ENCODE results near the gene RAMP1. TPM values are rescaled to one million over a fixed set of nuclear protein-coding genes. Genes with fewer than 3 reads are reported as not detected.

The RAMP1 gene
- total RNA-seq, 2 donors from 2014 or later, result 1.6 TPM; not detected in 1

GRCh38 chr2:237885111-237885930 lies 25.9 kb downstream of the RAMP1 start:
- H3K4me3 Mint-ChIP-seq, result no peak overlapping the region
- H3K27me3 Mint-ChIP-seq, result no peaks in the 10 kb centered on the region
- DNase-seq, result no peak
- no peaks in the 10 kb centered on the region for H3K36me3 Mint-ChIP-seq (ENCODE audit: low read depth)
- H3K27ac Mint-ChIP-seq, result no peak overlapping the region
- no peaks in the 10 kb centered on the region for H3K4me1 Mint-ChIP-seq
- no peak for ATAC-seq
- no peaks in the 10 kb centered on the region for H3K9me3 ChIP-seq (ENCODE audit: control insufficient read depth, low read length, poor library complexity, severe bottlenecking)

- no peak overlapping the region for H3K4me3 Mint-ChIP-seq
- DNase-seq (no peak), ATAC-seq (no peak)
- H3K27me3 Mint-ChIP-seq, result no peaks in the 10 kb centered on the region
- no peaks in the 10 kb centered on the region for H3K9me3 ChIP-seq (ENCODE audit: control insufficient read depth, low read length, poor library complexity, severe bottlenecking)
- H3K36me3 Mint-ChIP-seq (ENCODE audit: low read depth), result no peaks in the 10 kb centered on the region
- H3K27ac Mint-ChIP-seq, result no peak overlapping the region
- H3K4me1 Mint-ChIP-seq, result peaks cover 6% of the 10 kb centered on the region
Observed at GRCh38 chr2:237885931-237886684, 26.7 kb downstream of the RAMP1 start.

- H3K9me3 ChIP-seq (ENCODE audit: control insufficient read depth, low read length, poor library complexity, severe bottlenecking), result no peaks in the 10 kb centered on the region
- H3K4me1 Mint-ChIP-seq, result peaks cover 6% of the 10 kb centered on the region
- no peaks in the 10 kb centered on the region for H3K36me3 Mint-ChIP-seq (ENCODE audit: low read depth)
- ATAC-seq (no peak), DNase-seq (no peak)
- no peak overlapping the region for H3K27ac Mint-ChIP-seq
- no peaks in the 10 kb centered on the region for H3K27me3 Mint-ChIP-seq
- no peak overlapping the region for H3K4me3 Mint-ChIP-seq
Observed at GRCh38 chr2:237886685-237887481, 27.5 kb downstream of the RAMP1 start.

GRCh38 chr2:237888389-237888788 lies 29.0 kb downstream of the RAMP1 start:
- Mint-ChIP-seq H3K4me3 (no peak overlapping the region), H3K4me1 (peaks cover 19% of the 10 kb centered on the region), H3K36me3 (ENCODE audit: low read depth) (no peaks in the 10 kb centered on the region), H3K27me3 (no peaks in the 10 kb centered on the region), H3K27ac (no peak overlapping the region)
- no peaks in the 10 kb centered on the region for H3K9me3 ChIP-seq (ENCODE audit: control insufficient read depth, low read length, poor library complexity, severe bottlenecking)
- ATAC-seq (no peak), DNase-seq (no peak)

GRCh38 chr2:237889016-237889415 lies 29.6 kb downstream of the RAMP1 start:
- H3K9me3 ChIP-seq (ENCODE audit: control insufficient read depth, low read length, poor library complexity, severe bottlenecking), result no peaks in the 10 kb centered on the region
- H3K4me1 Mint-ChIP-seq, result peaks cover 21% of the 10 kb centered on the region
- no peak for DNase-seq
- no peaks in the 10 kb centered on the region for H3K36me3 Mint-ChIP-seq (ENCODE audit: low read depth)
- no peak for ATAC-seq
- H3K27me3 Mint-ChIP-seq, result no peaks in the 10 kb centered on the region
- no peak overlapping the region for H3K4me3 Mint-ChIP-seq
- H3K27ac Mint-ChIP-seq, result no peak overlapping the region

GRCh38 chr2:237889811-237890210 lies 30.4 kb downstream of the RAMP1 start:
- no peaks in the 10 kb centered on the region for H3K9me3 ChIP-seq (ENCODE audit: control insufficient read depth, low read length, poor library complexity, severe bottlenecking)
- ATAC-seq (no peak), DNase-seq (no peak)
- H3K4me1 Mint-ChIP-seq, result peaks cover 21% of the 10 kb centered on the region
- H3K27me3 Mint-ChIP-seq, result no peaks in the 10 kb centered on the region
- H3K4me3 Mint-ChIP-seq, result no peak overlapping the region
- H3K27ac Mint-ChIP-seq, result no peak overlapping the region
- H3K36me3 Mint-ChIP-seq (ENCODE audit: low read depth), result no peaks in the 10 kb centered on the region

- H3K36me3 Mint-ChIP-seq (ENCODE audit: low read depth), result no peaks in the 10 kb centered on the region
- H3K27ac Mint-ChIP-seq, result peak overlapping the region; percentile 1
- no peak overlapping the region for H3K4me3 Mint-ChIP-seq
- H3K4me1 Mint-ChIP-seq, result peaks cover 24% of the 10 kb centered on the region
- DNase-seq, result no peak
- H3K27me3 Mint-ChIP-seq, result no peaks in the 10 kb centered on the region
- no peak for ATAC-seq
- no peaks in the 10 kb centered on the region for H3K9me3 ChIP-seq (ENCODE audit: control insufficient read depth, low read length, poor library complexity, severe bottlenecking)
Observed at GRCh38 chr2:237892478-237892877, 33.1 kb downstream of the RAMP1 start.

- DNase-seq, result no peak
- Mint-ChIP-seq H3K36me3 (ENCODE audit: low read depth) (no peaks in the 10 kb centered on the region), H3K27me3 (no peaks in the 10 kb centered on the region), H3K27ac (peak overlapping the region; percentile 27), H3K4me3 (no peak overlapping the region), H3K4me1 (peaks cover 30% of the 10 kb centered on the region)
- no peak for ATAC-seq
- no peaks in the 10 kb centered on the region for H3K9me3 ChIP-seq (ENCODE audit: control insufficient read depth, low read length, poor library complexity, severe bottlenecking)
Observed at GRCh38 chr2:237892984-237893595, 33.7 kb downstream of the RAMP1 start.

- Mint-ChIP-seq H3K4me1 (peaks cover 44% of the 10 kb centered on the region), H3K4me3 (no peak overlapping the region), H3K36me3 (ENCODE audit: low read depth) (no peaks in the 10 kb centered on the region), H3K27ac (no peak overlapping the region), H3K27me3 (no peaks in the 10 kb centered on the region)
- DNase-seq (no peak), ATAC-seq (no peak)
- H3K9me3 ChIP-seq (ENCODE audit: control insufficient read depth, low read length, poor library complexity, severe bottlenecking), result no peaks in the 10 kb centered on the region
Observed at GRCh38 chr2:237894396-237894979, 35.1 kb downstream of the RAMP1 start.

GRCh38 chr2:237894986-237895543 lies 35.6 kb downstream of the RAMP1 start:
- H3K9me3 ChIP-seq (ENCODE audit: control insufficient read depth, low read length, poor library complexity, severe bottlenecking), result no peaks in the 10 kb centered on the region
- H3K27ac Mint-ChIP-seq, result no peak overlapping the region
- no peak for DNase-seq

GRCh38 chr2:237895544-237896506 lies 36.4 kb downstream of the RAMP1 start:
- no peaks in the 10 kb centered on the region for H3K9me3 ChIP-seq (ENCODE audit: control insufficient read depth, low read length, poor library complexity, severe bottlenecking)
- Mint-ChIP-seq H3K27me3 (no peaks in the 10 kb centered on the region), H3K27ac (peak overlapping the region; percentile 67), H3K36me3 (ENCODE audit: low read depth) (no peaks in the 10 kb centered on the region), H3K4me3 (no peak overlapping the region), H3K4me1 (peaks cover 40% of the 10 kb centered on the region)
- DNase-seq, result no peak
- no peak for ATAC-seq

More at GRCh38 chr2:237894986-237895543, 35.6 kb downstream of the RAMP1 start:
- ATAC-seq, result no peak
- no peaks in the 10 kb centered on the region for H3K27me3 Mint-ChIP-seq
- peaks cover 45% of the 10 kb centered on the region for H3K4me1 Mint-ChIP-seq
- no peaks in the 10 kb centered on the region for H3K36me3 Mint-ChIP-seq (ENCODE audit: low read depth)
- H3K4me3 Mint-ChIP-seq, result no peak overlapping the region
